Activated CD4-positive, alpha-beta T cell treated with anti-CD3 and anti-CD28 coated beads, Interleukin-2, amount 10 ng/mL, durations not matched to agents 7 days and 5 days (primary cell): Measurements from ENCODE around the gene DIAPH2. TPM values are rescaled to one million over a fixed set of nuclear protein-coding genes. Genes with fewer than 3 reads are reported as not detected.

Experiments used
- CTCF ChIA-PET: fragments of 350-600 bp; sonication (Branson Sonifier 250); formaldehyde crosslinking; loops from one replicate; lab custom pipeline; 2021; ENCODE audit warnings: antibody characterized with exemption; lab: Charles Lee
- POLR2A ChIA-PET: fragments of 350-600 bp; sonication (Branson Sonifier 250); formaldehyde crosslinking; loops from one replicate; lab custom pipeline; 2021; ENCODE audit warnings: antibody characterized with exemption; lab: Charles Lee
- DNase-seq: peaks from one replicate; pipeline ENCODE4 v3.0.0-alpha.2; 2020
- H3K27ac Mint-ChIP-seq: one replicate; pipeline ENCODE4 v1.8.0; 2021; ENCODE audit warnings: mild to moderate bottlenecking, moderate library complexity, mixed read lengths
- H3K27me3 Mint-ChIP-seq: one replicate; pipeline ENCODE4 v1.8.0; 2021; ENCODE audit warnings: mixed read lengths
- H3K36me3 Mint-ChIP-seq: one replicate; pipeline ENCODE4 v1.8.0; 2021; ENCODE audit warnings: low read depth, mixed read lengths
- H3K4me1 Mint-ChIP-seq: one replicate; pipeline ENCODE4 v1.8.0; 2021; ENCODE audit warnings: mixed read lengths
- H3K4me3 Mint-ChIP-seq: one replicate; pipeline ENCODE4 v1.8.0; 2021; ENCODE audit warnings: mild to moderate bottlenecking, moderate library complexity, mixed read lengths
- H3K9me3 Mint-ChIP-seq: one replicate; pipeline ENCODE4 v1.8.0; 2021; ENCODE audit warnings: mixed read lengths
- total RNA-seq, 2 experiments: library from RNA; stranded (reverse); gene quantifications; one replicate each; pipeline ENCODE4 v1.2.3, GENCODE V29; 2021

DIAPH2 gene
- total RNA-seq, 2 experiments from 2014 or later, result 15.4 to 18.3 TPM

DNA sequence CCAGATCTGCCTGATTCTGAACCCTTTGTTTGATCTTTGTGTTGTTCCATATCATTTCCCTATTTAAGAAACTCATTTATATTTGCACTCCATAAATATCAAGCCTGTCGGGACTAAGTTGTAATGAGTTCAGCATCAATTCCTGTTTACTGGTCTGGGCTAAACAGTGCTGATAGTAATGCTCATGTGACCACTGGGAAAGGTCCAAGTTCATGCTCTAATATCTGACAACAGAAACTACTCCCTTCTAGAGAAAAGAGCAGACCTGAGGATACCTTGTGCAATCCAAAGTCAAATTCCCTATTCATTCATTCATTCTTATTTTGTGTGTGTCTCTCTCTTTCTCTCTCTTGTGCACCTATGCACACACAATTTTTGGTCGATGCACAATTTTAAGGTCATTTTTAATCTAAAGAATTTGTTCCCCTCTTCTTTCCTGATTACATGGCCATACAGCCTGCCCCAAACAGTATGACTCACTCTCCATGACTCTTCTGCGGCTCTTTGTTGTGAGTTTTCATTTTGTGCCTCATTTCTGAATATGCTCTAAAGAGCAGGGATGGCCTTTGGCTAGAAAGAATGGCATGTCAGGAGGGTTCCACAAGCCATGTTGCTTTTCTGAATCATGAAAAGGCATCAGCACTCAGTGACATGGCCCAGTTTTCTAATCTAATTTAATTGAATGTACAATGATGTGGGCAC is 863.4 kb downstream of the DIAPH2 start:
- no peak for DNase-seq
- no peak overlapping the region for H3K4me3 Mint-ChIP-seq
- peaks cover 2% of the 10 kb centered on the region for H3K36me3 Mint-ChIP-seq
- no peaks in the 10 kb centered on the region for H3K27me3 Mint-ChIP-seq
- H3K27ac Mint-ChIP-seq, result no peak overlapping the region
- H3K4me1 Mint-ChIP-seq, result no peaks in the 10 kb centered on the region
- H3K9me3 Mint-ChIP-seq, result no peaks in the 10 kb centered on the region
- CTCF ChIA-PET, result no interaction called here
- POLR2A ChIA-PET, result no interaction called here

DNA sequence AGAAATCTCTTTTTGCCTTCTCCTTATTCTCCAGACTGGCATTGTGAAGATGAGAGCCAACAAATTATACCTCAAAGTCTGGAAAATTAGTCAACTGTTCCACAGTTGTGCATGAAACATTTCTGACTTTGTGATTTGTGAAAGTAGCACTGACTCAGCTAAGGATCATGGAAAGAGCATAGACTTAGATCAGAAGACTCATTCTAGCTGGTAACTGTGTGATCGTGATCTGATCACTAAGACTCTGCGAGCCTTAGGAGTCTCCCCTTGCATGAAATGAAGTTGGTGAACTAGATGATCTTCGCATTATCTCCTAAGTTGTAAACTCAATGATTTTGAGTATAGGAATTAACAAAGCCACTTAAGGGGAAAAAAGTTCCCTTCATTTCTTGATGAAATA is 867.2 kb downstream of the DIAPH2 start:
- Mint-ChIP-seq H3K27ac (no peak overlapping the region), H3K4me3 (no peak overlapping the region), H3K9me3 (peaks cover 4% of the 10 kb centered on the region), H3K36me3 (no peaks in the 10 kb centered on the region), H3K4me1 (no peaks in the 10 kb centered on the region), H3K27me3 (no peaks in the 10 kb centered on the region)
- POLR2A ChIA-PET, result no interaction called here
- DNase-seq, result no peak
- CTCF ChIA-PET, result no interaction called here

DNA sequence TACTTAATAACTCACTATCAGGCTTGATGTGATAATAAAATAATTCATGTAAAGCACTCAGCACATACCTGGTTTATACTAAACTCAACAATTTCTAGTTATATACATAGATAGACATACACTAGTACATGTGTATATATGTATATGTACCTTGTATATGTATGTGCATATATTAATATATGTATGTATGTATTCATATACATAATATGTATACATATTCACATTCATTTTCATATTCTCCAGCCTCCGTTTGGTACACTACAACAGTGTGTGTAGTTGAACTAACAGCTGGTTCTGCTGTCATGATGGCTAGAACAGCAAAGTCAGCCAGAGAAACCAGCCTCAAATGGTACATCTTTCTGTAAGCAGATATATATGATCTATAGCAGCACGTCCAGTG is 869.2 kb downstream of the DIAPH2 start:
- Mint-ChIP-seq H3K36me3 (no peaks in the 10 kb centered on the region), H3K9me3 (peaks cover 4% of the 10 kb centered on the region), H3K4me1 (no peaks in the 10 kb centered on the region), H3K4me3 (no peak overlapping the region), H3K27me3 (no peaks in the 10 kb centered on the region), H3K27ac (no peak overlapping the region)
- POLR2A ChIA-PET, result no interaction called here
- CTCF ChIA-PET, result no interaction called here
- DNase-seq, result no peak

GRCh38 chrX:97556359-97556758 is 871.7 kb downstream of the DIAPH2 start:
- no peaks in the 10 kb centered on the region for H3K27me3 Mint-ChIP-seq
- peaks cover 4% of the 10 kb centered on the region for H3K9me3 Mint-ChIP-seq
- CTCF ChIA-PET, result no interaction called here
- no peaks in the 10 kb centered on the region for H3K36me3 Mint-ChIP-seq
- no peak for DNase-seq
- no peaks in the 10 kb centered on the region for H3K4me1 Mint-ChIP-seq
- H3K27ac Mint-ChIP-seq, result no peak overlapping the region
- H3K4me3 Mint-ChIP-seq, result no peak overlapping the region
- POLR2A ChIA-PET, result no interaction called here

GRCh38 chrX:97563531-97564133 is 879.0 kb downstream of the DIAPH2 start:
- DNase-seq, result peak; percentile 62
- Mint-ChIP-seq H3K27ac (peak overlapping the region; percentile 87), H3K27me3 (no peaks in the 10 kb centered on the region), H3K36me3 (no peaks in the 10 kb centered on the region), H3K4me1 (peaks cover 8% of the 10 kb centered on the region), H3K9me3 (no peaks in the 10 kb centered on the region), H3K4me3 (peak overlapping the region; percentile 66)
- POLR2A ChIA-PET, result no interaction called here
- CTCF ChIA-PET, result interaction anchor here (1.2 to 1.5 kb wide), 2 partner anchors 13 to 34 kb away, joined by 3 to 7 read pairs; no protein-coding TSS in a partner anchor

GRCh38 chrX:97564496-97564895 is 879.9 kb downstream of the DIAPH2 start:
- Mint-ChIP-seq H3K4me3 (no peak overlapping the region), H3K27me3 (no peaks in the 10 kb centered on the region), H3K36me3 (no peaks in the 10 kb centered on the region), H3K27ac (no peak overlapping the region), H3K9me3 (no peaks in the 10 kb centered on the region), H3K4me1 (peaks cover 8% of the 10 kb centered on the region)
- POLR2A ChIA-PET, result no interaction called here
- CTCF ChIA-PET, result interaction anchor here (1.2 kb wide), 1 partner anchor 34 kb away, joined by 3 read pairs; no protein-coding TSS in a partner anchor
- DNase-seq, result no peak

DNA sequence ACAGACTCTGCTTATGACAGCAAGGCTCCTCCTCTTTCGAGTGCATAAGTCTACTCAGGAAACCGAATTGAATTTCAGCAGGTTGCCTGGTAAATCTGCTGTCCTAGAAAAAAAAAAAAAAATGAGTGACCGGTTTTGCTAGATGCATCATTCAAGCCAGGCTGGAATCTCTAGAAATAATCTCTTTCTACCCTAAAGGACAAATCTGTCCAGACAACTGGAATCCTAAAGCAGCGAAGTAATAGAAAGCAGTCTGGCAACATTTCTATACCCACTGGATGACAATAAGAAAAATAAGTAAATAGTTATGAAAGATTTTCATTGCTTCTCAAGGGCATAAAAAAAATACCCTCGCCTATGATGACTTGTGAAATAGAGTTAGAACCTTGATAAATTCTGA is 902.5 kb downstream of the DIAPH2 start:
- Mint-ChIP-seq H3K36me3 (no peaks in the 10 kb centered on the region), H3K4me3 (no peak overlapping the region), H3K27ac (no peak overlapping the region), H3K9me3 (no peaks in the 10 kb centered on the region), H3K27me3 (no peaks in the 10 kb centered on the region), H3K4me1 (no peaks in the 10 kb centered on the region)
- ChIA-PET POLR2A (no interaction called here), CTCF (no interaction called here)
- DNase-seq, result no peak

- Mint-ChIP-seq H3K27ac (no peak overlapping the region), H3K27me3 (no peaks in the 10 kb centered on the region), H3K4me1 (peaks cover 8% of the 10 kb centered on the region), H3K36me3 (peaks cover 4% of the 10 kb centered on the region), H3K4me3 (no peak overlapping the region), H3K9me3 (peaks cover 3% of the 10 kb centered on the region)
- CTCF ChIA-PET, result interaction anchor here (0.6 kb wide), 1 partner anchor 10 kb away, joined by 3 read pairs; no protein-coding TSS in a partner anchor
- POLR2A ChIA-PET, result no interaction called here
- no peak for DNase-seq
Measured at GRCh38 chrX:97594646-97595224, 910.1 kb downstream of the DIAPH2 start.

DNA sequence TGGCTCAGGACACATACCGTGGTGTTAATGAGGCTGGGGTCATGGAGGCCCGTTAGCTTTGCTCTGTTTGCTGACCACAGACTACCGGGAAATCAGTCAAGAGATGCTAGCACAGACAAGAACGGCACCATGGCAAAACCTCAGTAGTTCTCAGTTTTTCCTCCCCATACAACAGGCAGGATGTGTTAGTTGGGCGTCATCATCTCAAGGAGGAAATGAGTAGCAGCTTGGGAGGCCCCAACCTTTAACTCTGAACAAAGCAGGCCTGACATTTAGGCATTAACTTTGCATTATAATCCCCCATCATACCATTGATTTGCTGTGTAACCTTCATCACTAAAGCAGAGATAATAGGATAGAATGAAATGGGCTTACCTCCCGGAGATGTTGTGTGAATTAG is 913.3 kb downstream of the DIAPH2 start:
- POLR2A ChIA-PET, result no interaction called here
- Mint-ChIP-seq H3K27me3 (no peaks in the 10 kb centered on the region), H3K27ac (peak overlapping the region; percentile 84), H3K36me3 (peaks cover 4% of the 10 kb centered on the region), H3K4me3 (no peak overlapping the region), H3K9me3 (peaks cover 3% of the 10 kb centered on the region), H3K4me1 (peaks cover 8% of the 10 kb centered on the region)
- DNase-seq, result peak; percentile 11
- CTCF ChIA-PET, result interaction anchor here (1.1 kb wide), 1 partner anchor 34 kb away, joined by 3 read pairs; no protein-coding TSS in a partner anchor

- Mint-ChIP-seq H3K36me3 (peaks cover 4% of the 10 kb centered on the region), H3K4me1 (peaks cover 7% of the 10 kb centered on the region), H3K9me3 (peaks cover 3% of the 10 kb centered on the region), H3K27me3 (no peaks in the 10 kb centered on the region), H3K4me3 (no peak overlapping the region), H3K27ac (no peak overlapping the region)
- DNase-seq, result no peak
- POLR2A ChIA-PET, result no interaction called here
- CTCF ChIA-PET, result interaction anchor here (1.0 kb wide), 1 partner anchor 27 kb away, joined by 3 read pairs; no protein-coding TSS in a partner anchor
Measured at GRCh38 chrX:97602465-97603258, 918.0 kb downstream of the DIAPH2 start.

DNA sequence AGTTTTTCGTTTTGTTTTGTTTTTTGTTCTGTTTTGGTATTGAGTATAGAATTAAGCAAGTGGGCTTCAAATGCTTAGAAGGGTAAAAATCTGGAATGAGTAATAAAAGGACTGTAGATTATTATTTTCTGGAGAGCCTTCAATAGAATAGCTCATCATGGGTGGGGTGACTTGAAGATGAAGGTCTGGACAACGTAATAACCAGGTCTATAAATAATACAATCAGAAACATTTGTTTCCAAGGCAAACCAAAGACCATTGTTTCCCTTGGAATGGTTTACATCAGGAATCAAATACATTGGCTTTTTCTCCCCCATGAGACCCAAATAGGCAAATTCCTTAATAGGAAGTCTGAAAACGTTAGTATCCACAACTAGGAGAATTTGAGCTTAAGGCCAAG is 920.6 kb downstream of the DIAPH2 start:
- ChIA-PET POLR2A (no interaction called here), CTCF (no interaction called here)
- Mint-ChIP-seq H3K27me3 (no peaks in the 10 kb centered on the region), H3K4me3 (no peak overlapping the region), H3K4me1 (no peaks in the 10 kb centered on the region), H3K9me3 (no peaks in the 10 kb centered on the region), H3K27ac (no peak overlapping the region), H3K36me3 (no peaks in the 10 kb centered on the region)
- no peak for DNase-seq

DNA sequence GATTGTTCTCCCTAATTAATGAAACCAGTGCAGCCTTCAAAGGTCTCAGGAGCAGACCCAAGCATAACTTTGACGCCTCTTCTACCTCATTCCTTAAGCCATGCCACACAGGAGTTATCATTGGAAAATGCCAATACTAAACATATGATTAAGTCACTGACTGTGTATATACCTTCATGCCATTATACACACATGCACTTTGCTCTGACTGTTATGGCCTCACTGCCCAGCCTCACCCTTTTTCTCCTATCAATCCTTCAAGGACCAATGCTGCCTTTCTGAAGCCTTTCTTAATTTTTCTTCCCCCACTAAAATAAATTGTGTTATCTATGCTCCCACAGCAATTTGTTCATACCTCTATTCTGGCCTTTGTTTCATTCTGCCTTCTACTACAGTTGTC is 924.7 kb downstream of the DIAPH2 start:
- no peaks in the 10 kb centered on the region for H3K36me3 Mint-ChIP-seq
- no peak overlapping the region for H3K27ac Mint-ChIP-seq
- H3K27me3 Mint-ChIP-seq, result no peaks in the 10 kb centered on the region
- no peak overlapping the region for H3K4me3 Mint-ChIP-seq
- ChIA-PET POLR2A (no interaction called here), CTCF (no interaction called here)
- DNase-seq, result no peak
- H3K4me1 Mint-ChIP-seq, result no peaks in the 10 kb centered on the region
- H3K9me3 Mint-ChIP-seq, result no peaks in the 10 kb centered on the region

DNA sequence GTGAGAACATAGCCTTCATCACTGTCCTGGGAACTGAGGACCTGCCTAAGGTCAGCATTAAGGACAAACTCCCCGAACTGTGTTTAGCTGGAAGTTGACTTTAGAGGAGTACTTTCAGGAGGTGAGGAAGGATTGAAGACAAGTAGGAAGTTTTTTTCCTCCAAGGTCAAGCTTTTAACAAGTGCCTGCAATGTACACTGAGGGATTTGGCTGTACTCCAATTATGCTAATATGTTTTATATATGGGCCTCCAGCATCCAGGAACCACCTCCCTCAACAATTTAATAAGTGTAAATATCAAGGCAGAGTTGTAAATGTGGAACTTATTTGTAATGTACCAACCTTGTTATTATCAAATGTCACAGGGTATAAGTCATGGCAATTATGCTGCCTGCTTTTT is 925.3 kb downstream of the DIAPH2 start:
- Mint-ChIP-seq H3K4me1 (no peaks in the 10 kb centered on the region), H3K27ac (no peak overlapping the region), H3K36me3 (no peaks in the 10 kb centered on the region), H3K9me3 (no peaks in the 10 kb centered on the region), H3K27me3 (no peaks in the 10 kb centered on the region), H3K4me3 (no peak overlapping the region)
- ChIA-PET CTCF (no interaction called here), POLR2A (no interaction called here)
- DNase-seq, result no peak
